Measurements from ENCODE around the gene CCDC38.

CCDC38 gene

GRCh38 chr12:95838125-95838524, 104.3 kb downstream of the CCDC38 start:
- H3K4me3 ChIP-seq (ENCODE audit: low read depth, low read length): no peak overlapping the region
- TF ChIP-seq CTCF (IDR thresholded peaks at IDR 0.05; ENCODE audit: low read depth, low read length, missing control alignments): no peak
- DNase-seq (ENCODE audit: low read depth): no peak

GRCh38 chr12:95837240-95838038, 105.0 kb downstream of the CCDC38 start:
- TF ChIP-seq CTCF (IDR thresholded peaks at IDR 0.05; ENCODE audit: low read depth, low read length, missing control alignments): no peak
- DNase-seq (ENCODE audit: low read depth): no peak
- no peak overlapping the region for H3K4me3 ChIP-seq (ENCODE audit: low read depth, low read length)

- no peak for TF ChIP-seq CTCF (IDR thresholded peaks at IDR 0.05; ENCODE audit: low read depth, low read length, missing control alignments)
- no peak overlapping the region for H3K4me3 ChIP-seq (ENCODE audit: low read depth, low read length)
- no peak for DNase-seq (ENCODE audit: low read depth)
Measured at GRCh38 chr12:95836630-95837239, 105.7 kb downstream of the CCDC38 start.

GRCh38 chr12:95836185-95836609, 106.2 kb downstream of the CCDC38 start:
- no peak for DNase-seq (ENCODE audit: low read depth)
- no peak overlapping the region for H3K4me3 ChIP-seq (ENCODE audit: low read depth, low read length)
- TF ChIP-seq CTCF (IDR thresholded peaks at IDR 0.05; ENCODE audit: low read depth, low read length, missing control alignments): no peak

GRCh38 chr12:95834572-95834971, 107.8 kb downstream of the CCDC38 start:
- no peak for TF ChIP-seq CTCF (IDR thresholded peaks at IDR 0.05; ENCODE audit: low read depth, low read length, missing control alignments)

GRCh38 chr12:95830335-95831089, 111.9 kb downstream of the CCDC38 start:
- no peak for TF ChIP-seq CTCF (IDR thresholded peaks at IDR 0.05; ENCODE audit: low read depth, low read length, missing control alignments)
- no peak overlapping the region for H3K4me3 ChIP-seq (ENCODE audit: low read depth, low read length)
- no peak for DNase-seq (ENCODE audit: low read depth)

More at GRCh38 chr12:95834572-95834971, 107.8 kb downstream of the CCDC38 start:
- DNase-seq (ENCODE audit: low read depth): no peak
- H3K4me3 ChIP-seq (ENCODE audit: low read depth, low read length): no peak overlapping the region

Measured in GM12864 (cell line).